Fibroblast of lung (primary cell): ENCODE results near the gene LIMK2.

Experiments
- CTCF ChIP-seq, 2 donors: IDR thresholded peaks in 1 of 2; conservative IDR thresholded peaks in 1 of 2; 1 replicate in 1 of 2; 2 replicates in 1 of 2; pipeline ENCODE4 v1.5.1; 2011 to 2012; ENCODE audit warnings: low read length in 2 of 2, control low read depth in 1 of 2, inconsistent platforms in 1 of 2, low read depth in 1 of 2, mild to moderate bottlenecking in 1 of 2
- EZH2 ChIP-seq: IDR thresholded peaks from 2 replicates; pipeline ENCODE4 v1.5.1; 2012; ENCODE audit warnings: low read length, control low read depth, mild to moderate bottlenecking; ENCODE audit errors: missing control alignments

GRCh38 chr22:31274017-31274416 lies 61.9 kb downstream of the LIMK2 start:
- no peak for TF ChIP-seq CTCF (conservative IDR thresholded peaks at IDR 0.05 in 1 of 2, IDR thresholded peaks at IDR 0.05 in 1 of 2; ENCODE audit: low read depth in 1 of 2, low read length in 2 of 2)
- no peak for TF ChIP-seq EZH2
